ENCODE results near the gene COX10. TPM values are rescaled to one million over a fixed set of nuclear protein-coding genes. Genes with fewer than 3 reads are reported as not detected.

The COX10 gene
- total and polyA plus RNA-seq, 8 donors: 7.6 to 40.4 (median 17.0) TPM

DNA sequence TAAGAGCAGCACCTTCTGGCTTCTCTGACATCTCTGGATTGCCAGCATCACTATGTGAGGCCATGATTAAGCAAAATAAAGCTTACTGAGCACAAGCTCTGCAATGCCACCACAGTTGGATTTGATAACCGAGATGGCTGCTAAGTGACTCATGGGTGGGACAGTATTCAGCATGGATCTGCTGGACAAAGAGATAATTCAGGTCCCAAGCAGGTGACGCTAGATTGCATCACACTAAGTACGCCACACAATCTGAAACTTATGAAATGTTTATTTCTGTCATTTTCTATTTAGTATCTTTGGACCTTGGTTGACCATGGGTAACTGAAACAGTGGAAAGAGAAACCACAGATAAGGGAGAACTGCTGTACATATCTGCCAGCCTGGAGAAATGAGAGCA is 139.9 kb downstream of the COX10 start:
- no peak overlapping the region for H3K27ac ChIP-seq
- intact Hi-C loops (cut with DNase I; ENCODE audit: low total_unique reads): no loop called here
- H3K4me3 ChIP-seq: no peak overlapping the region
- TF ChIP-seq, protein P1, sequence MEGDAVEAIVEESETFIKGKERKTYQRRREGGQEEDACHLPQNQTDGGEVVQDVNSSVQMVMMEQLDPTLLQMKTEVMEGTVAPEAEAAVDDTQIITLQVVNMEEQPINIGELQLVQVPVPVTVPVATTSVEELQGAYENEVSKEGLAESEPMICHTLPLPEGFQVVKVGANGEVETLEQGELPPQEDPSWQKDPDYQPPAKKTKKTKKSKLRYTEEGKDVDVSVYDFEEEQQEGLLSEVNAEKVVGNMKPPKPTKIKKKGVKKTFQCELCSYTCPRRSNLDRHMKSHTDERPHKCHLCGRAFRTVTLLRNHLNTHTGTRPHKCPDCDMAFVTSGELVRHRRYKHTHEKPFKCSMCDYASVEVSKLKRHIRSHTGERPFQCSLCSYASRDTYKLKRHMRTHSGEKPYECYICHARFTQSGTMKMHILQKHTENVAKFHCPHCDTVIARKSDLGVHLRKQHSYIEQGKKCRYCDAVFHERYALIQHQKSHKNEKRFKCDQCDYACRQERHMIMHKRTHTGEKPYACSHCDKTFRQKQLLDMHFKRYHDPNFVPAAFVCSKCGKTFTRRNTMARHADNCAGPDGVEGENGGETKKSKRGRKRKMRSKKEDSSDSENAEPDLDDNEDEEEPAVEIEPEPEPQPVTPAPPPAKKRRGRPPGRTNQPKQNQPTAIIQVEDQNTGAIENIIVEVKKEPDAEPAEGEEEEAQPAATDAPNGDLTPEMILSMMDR (IDR thresholded peaks at IDR 0.05): no peak
- TF ChIP-seq POLR2A (IDR thresholded peaks at IDR 0.05) (no peak), POLR2AphosphoS5 (IDR thresholded peaks at IDR 0.05) (no peak), EP300 (IDR thresholded peaks at IDR 0.05) (no peak)
- 68 to 76% (median 73%) methylated on average over 3 of the region's 3 CpGs for WGBS, 5 donors
- H3K4me1 ChIP-seq: peaks cover 16 to 38% (median 19%) of the 10 kb centered on the region in 4 donors
- peaks cover 5 to 37% (median 25%) of the 10 kb centered on the region in 4 donors for H3K36me3 ChIP-seq
- no peak for DNase-seq
- no peaks in the 10 kb centered on the region for H3K27me3 ChIP-seq
- no peaks in the 10 kb centered on the region for H3K9me3 ChIP-seq

DNA sequence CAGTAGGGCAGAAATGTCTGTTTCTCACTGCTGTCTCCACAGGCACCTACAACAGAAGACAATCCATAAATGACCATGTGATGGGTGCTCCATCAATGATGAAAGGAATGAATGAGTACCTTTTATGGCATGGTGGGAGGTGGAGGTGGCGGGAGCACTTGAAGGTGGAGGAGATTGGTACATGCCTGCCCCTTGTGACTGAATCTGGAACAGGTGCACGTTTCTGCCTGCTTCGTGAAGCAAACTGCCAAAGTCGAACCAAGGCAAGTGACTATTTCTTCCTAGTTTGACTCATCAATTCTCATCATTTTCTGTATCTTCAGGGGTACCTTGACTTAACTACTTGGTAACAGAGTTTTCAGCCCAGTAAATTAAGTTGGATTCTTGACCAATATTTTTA is 141.9 kb downstream of the COX10 start:
- Histone ChIP-seq H3K27ac (no peak overlapping the region), H3K4me1 (peaks cover 7 to 24% (median 9%) of the 10 kb centered on the region in 4 donors), H3K27me3 (no peaks in the 10 kb centered on the region), H3K36me3 (peaks cover 5 to 34% (median 25%) of the 10 kb centered on the region in 4 donors), H3K4me3 (no peak overlapping the region), H3K9me3 (no peaks in the 10 kb centered on the region)
- 74 to 84% (median 82%) methylated on average over 4 of the region's 4 CpGs for WGBS, 5 donors
- TF ChIP-seq POLR2A (IDR thresholded peaks at IDR 0.05) (no peak), EP300 (IDR thresholded peaks at IDR 0.05) (no peak), POLR2AphosphoS5 (IDR thresholded peaks at IDR 0.05) (no peak)
- TF ChIP-seq, protein P1 (IDR thresholded peaks at IDR 0.05): no peak
- DNase-seq: no peak
- intact Hi-C loops (cut with DNase I; ENCODE audit: low total_unique reads): no loop called here

DNA sequence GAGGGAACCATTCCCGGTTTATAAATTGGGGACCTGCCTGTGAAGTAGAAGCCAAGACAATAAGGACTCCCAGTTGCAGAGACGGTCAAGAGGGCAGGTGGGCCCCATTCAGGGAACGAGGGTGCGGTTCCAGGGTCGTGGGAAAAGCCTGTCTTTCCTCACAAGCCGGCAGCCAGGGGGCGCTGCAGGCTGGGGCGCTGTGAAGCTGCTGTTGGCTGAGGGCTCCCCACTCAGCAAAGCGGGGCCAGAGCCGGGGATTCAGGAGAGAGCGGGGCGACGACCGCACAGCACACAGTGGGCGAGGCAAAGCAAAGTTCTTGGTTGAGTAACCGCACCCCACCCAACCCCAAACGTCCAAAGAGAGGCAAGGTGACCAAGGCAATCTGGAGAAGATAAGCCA is 142.5 kb downstream of the COX10 start:
- DNase-seq: peak; percentile 57 to 67
- Histone ChIP-seq H3K36me3 (peaks cover 3 to 28% (median 22%) of the 10 kb centered on the region in 4 donors), H3K4me3 (no peak overlapping the region), H3K9me3 (no peaks in the 10 kb centered on the region), H3K4me1 (peaks cover 2 to 19% (median 5%) of the 10 kb centered on the region in 4 donors), H3K27me3 (no peaks in the 10 kb centered on the region), H3K27ac (no peak overlapping the region)
- TF ChIP-seq, protein P1 (IDR thresholded peaks at IDR 0.05): peak in 5 of 7 experiments; percentile 33 to 69 (median 50)
- TF ChIP-seq POLR2A (IDR thresholded peaks at IDR 0.05): no peak
- intact Hi-C loops (cut with DNase I; ENCODE audit: low total_unique reads): no loop called here
- WGBS, 5 donors: 34 to 52% (median 36%) methylated on average over 16 to 17 of the region's 17 CpGs

DNA sequence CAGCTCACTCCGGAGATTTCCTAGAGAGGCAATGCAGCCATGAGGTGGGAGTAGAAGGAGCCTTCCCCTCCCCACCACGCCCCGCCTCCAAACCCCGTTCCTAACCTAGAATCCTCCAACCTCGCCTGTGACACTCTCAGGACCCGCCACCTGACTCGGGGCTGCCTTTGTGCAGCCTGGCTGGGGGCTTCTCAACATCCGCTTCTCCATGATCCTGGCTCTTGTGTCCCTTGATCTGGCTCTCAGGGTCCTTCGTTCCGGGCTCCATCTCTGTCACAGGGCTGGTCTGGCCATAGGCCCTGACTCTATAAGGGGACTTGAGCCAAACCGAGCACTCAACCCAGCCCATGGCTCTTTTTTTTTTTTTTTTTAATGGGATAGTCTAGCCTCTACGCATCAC is 143.1 kb downstream of the COX10 start:
- Histone ChIP-seq H3K27me3 (no peaks in the 10 kb centered on the region), H3K4me1 (peaks cover 0 to 19% (median 4%) of the 10 kb centered on the region in 4 donors), H3K9me3 (no peaks in the 10 kb centered on the region), H3K27ac (no peak overlapping the region), H3K4me3 (no peak overlapping the region), H3K36me3 (peaks cover 0 to 22% (median 16%) of the 10 kb centered on the region in 4 donors)
- TF ChIP-seq, protein P1 (IDR thresholded peaks at IDR 0.05): no peak
- no peak for TF ChIP-seq POLR2AphosphoS5 (IDR thresholded peaks at IDR 0.05)
- no peak for TF ChIP-seq EP300 (IDR thresholded peaks at IDR 0.05)
- TF ChIP-seq POLR2A (IDR thresholded peaks at IDR 0.05): no peak
- intact Hi-C loops (cut with DNase I; ENCODE audit: low total_unique reads): no loop called here
- DNase-seq: no peak
- 87 to 96% (median 91%) methylated on average over 11 to 12 of the region's 12 CpGs for WGBS, 5 donors
